ENCODE measurements around the gene CPT1A. TPM values are rescaled to one million over a fixed set of nuclear protein-coding genes. Genes with fewer than 3 reads are reported as not detected.

The CPT1A gene
- total RNA-seq, 2 donors from 2014 or later, result 53.1 to 56.3 TPM

GRCh38 chr11:68847395-68847794 lies 5.7 kb upstream of the CPT1A start:
- no peaks in the 10 kb centered on the region for H3K36me3 ChIP-seq
- DNase-seq (ENCODE audit: low spot score), result no peak
- no peak overlapping the region for H3K27ac ChIP-seq
- TF ChIP-seq, protein P1, sequence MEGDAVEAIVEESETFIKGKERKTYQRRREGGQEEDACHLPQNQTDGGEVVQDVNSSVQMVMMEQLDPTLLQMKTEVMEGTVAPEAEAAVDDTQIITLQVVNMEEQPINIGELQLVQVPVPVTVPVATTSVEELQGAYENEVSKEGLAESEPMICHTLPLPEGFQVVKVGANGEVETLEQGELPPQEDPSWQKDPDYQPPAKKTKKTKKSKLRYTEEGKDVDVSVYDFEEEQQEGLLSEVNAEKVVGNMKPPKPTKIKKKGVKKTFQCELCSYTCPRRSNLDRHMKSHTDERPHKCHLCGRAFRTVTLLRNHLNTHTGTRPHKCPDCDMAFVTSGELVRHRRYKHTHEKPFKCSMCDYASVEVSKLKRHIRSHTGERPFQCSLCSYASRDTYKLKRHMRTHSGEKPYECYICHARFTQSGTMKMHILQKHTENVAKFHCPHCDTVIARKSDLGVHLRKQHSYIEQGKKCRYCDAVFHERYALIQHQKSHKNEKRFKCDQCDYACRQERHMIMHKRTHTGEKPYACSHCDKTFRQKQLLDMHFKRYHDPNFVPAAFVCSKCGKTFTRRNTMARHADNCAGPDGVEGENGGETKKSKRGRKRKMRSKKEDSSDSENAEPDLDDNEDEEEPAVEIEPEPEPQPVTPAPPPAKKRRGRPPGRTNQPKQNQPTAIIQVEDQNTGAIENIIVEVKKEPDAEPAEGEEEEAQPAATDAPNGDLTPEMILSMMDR (IDR thresholded peaks at IDR 0.05), result no peak
- H3K4me1 ChIP-seq, result peaks cover 0 to 23% of the 10 kb centered on the region in 2 donors
- no peaks in the 10 kb centered on the region for H3K27me3 ChIP-seq
- H3K9me3 ChIP-seq, result no peaks in the 10 kb centered on the region
- H3K4me3 ChIP-seq, result no peak overlapping the region

DNA sequence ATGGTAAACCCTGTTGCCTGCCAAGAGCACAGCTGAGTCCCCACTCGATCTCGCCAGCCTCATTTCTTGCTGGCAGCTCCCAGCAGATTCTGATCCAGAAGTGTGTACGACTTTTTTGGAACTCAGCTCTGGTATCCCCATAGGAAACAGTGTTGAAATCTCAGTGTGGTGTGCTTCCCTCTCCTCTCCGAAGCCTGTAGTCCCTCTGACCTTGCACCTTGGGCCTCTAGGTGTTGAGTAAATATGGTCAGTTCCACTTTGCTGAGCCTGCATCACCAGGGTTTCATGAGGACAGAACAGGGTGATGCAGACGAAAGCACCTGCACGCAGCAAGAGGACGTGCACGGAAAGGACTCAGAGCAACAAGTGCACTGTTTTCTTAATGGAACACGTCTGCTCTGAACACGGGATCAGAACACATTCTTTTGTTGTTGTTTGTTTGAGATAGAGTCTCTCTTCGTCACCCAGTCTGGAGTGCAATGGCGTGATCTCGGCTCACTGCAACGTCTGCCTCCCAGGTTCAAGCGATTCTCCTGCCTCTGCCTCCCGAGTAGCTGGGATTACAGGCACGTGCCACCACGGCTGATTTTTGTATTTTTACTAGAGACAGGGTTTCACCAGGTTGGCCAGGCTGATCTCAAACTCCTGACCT lies 3.8 kb upstream of the CPT1A start:
- TF ChIP-seq, protein P1 (IDR thresholded peaks at IDR 0.05), result no peak
- Histone ChIP-seq H3K27ac (no peak overlapping the region), H3K4me1 (peaks cover 0 to 33% of the 10 kb centered on the region in 2 donors), H3K9me3 (no peaks in the 10 kb centered on the region), H3K4me3 (no peak overlapping the region), H3K36me3 (no peaks in the 10 kb centered on the region), H3K27me3 (no peaks in the 10 kb centered on the region)
- DNase-seq (ENCODE audit: low spot score), result no peak

DNA sequence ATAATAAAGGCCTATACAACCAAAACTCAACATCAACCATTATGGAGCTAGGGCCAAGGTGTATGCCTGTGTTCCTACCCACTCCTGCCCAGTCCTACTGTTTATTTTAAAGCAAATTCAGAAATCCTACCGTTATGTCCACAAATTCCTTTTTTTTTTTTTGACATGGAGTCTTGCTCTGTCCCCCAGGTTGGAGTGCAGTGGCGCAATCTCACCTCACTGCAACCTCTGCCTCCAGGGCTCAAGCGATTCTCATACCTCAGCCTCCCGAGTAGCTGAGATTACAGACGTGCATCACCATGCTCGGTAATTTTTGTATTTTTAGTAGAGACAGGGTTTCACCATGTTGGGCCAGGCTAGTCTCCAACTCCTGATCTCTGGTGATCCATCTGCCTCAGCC lies 3.1 kb upstream of the CPT1A start:
- Histone ChIP-seq H3K27ac (peak overlapping the region in 1 of 2 donors; percentile 63), H3K4me1 (peaks cover 0 to 39% of the 10 kb centered on the region in 2 donors), H3K9me3 (no peaks in the 10 kb centered on the region), H3K4me3 (no peak overlapping the region), H3K36me3 (no peaks in the 10 kb centered on the region), H3K27me3 (no peaks in the 10 kb centered on the region)
- TF ChIP-seq, protein P1 (IDR thresholded peaks at IDR 0.05), result no peak
- DNase-seq (ENCODE audit: low spot score), result no peak

- Histone ChIP-seq H3K4me1 (peaks cover 0 to 44% of the 10 kb centered on the region in 2 donors), H3K4me3 (peak overlapping the region in 1 of 2 donors; percentile 82), H3K27ac (peak overlapping the region; percentile 63 to 64), H3K36me3 (no peaks in the 10 kb centered on the region), H3K27me3 (no peaks in the 10 kb centered on the region), H3K9me3 (no peaks in the 10 kb centered on the region)
- DNase-seq (ENCODE audit: low spot score), result no peak
- TF ChIP-seq, protein P1 (IDR thresholded peaks at IDR 0.05), result no peak
Observed at GRCh38 chr11:68844376-68844775, 2.7 kb upstream of the CPT1A start.

GRCh38 chr11:68843703-68844312 lies 2.1 kb upstream of the CPT1A start:
- peak overlapping the region; percentile 12 to 82 for H3K4me3 ChIP-seq
- no peaks in the 10 kb centered on the region for H3K36me3 ChIP-seq
- peak overlapping the region; percentile 63 to 64 for H3K27ac ChIP-seq
- no peaks in the 10 kb centered on the region for H3K9me3 ChIP-seq
- H3K27me3 ChIP-seq, result no peaks in the 10 kb centered on the region
- H3K4me1 ChIP-seq, result peaks cover 0 to 47% of the 10 kb centered on the region in 2 donors
- TF ChIP-seq, protein P1 (IDR thresholded peaks at IDR 0.05), result peak; percentile 50 to 72
- DNase-seq (ENCODE audit: low spot score), result no peak

All from right atrium auricular region (tissue), 2 donors.